Transverse colon (tissue), 4 donors: ENCODE results near the gene CDK11B. TPM values are rescaled to one million over a fixed set of nuclear protein-coding genes. Genes with fewer than 3 reads are reported as not detected.

Source experiments
- DNase-seq: peaks from one replicate; pipeline ENCODE4 v3.0.0-alpha.2; 2019
- H3K27ac ChIP-seq, 4 donors: fragments of 200-600 bp; sonication (generic); 2 replicates each; pipeline ENCODE4 v1.5.1; 2016 to 2018; ENCODE audit warnings: inconsistent platforms in 4 of 4
- H3K27me3 ChIP-seq: fragments of 200-600 bp; sonication (generic); 2 replicates; pipeline ENCODE4 v1.5.1; 2017; ENCODE audit warnings: inconsistent platforms
- H3K36me3 ChIP-seq, 4 donors: fragments of 200-600 bp; sonication (generic); 2 replicates each; pipeline ENCODE4 v1.5.1; 2017 to 2019; ENCODE audit warnings: inconsistent platforms in 4 of 4
- H3K4me1 ChIP-seq, 4 donors: fragments of 200-600 bp; sonication (generic); 2 replicates each; pipeline ENCODE4 v1.5.1; 2017 to 2020; ENCODE audit warnings: inconsistent platforms in 4 of 4
- H3K4me3 ChIP-seq, 4 donors: fragments of 200-600 bp; sonication (generic); 1 replicate in 1 of 4; 2 replicates in 3 of 4; pipeline versions ENCODE4 v1.5.1 to v1.6.1; 2017 to 2019; ENCODE audit warnings: inconsistent platforms in 4 of 4
- H3K9me3 ChIP-seq, 2 donors: fragments of 200-600 bp; sonication (generic); 2 replicates each; pipeline ENCODE4 v1.5.1; 2017 to 2019; ENCODE audit warnings: inconsistent platforms in 2 of 2
- CTCF ChIP-seq, 5 experiments: fragments of 200-600 bp in 3 of 5; fragments of 450-650 bp in 2 of 5; sonication (generic) in 3 of 5; IDR thresholded peaks; 1 replicate in 2 of 5; 2 replicates in 3 of 5; pipeline ENCODE4 v1.5.1; 2016 to 2017; ENCODE audit warnings: antibody characterized with exemption in 5 of 5, inconsistent platforms in 3 of 5, mild to moderate bottlenecking in 2 of 5, moderate library complexity in 1 of 5
- EP300 ChIP-seq: sonication (generic); formaldehyde crosslinking; IDR thresholded peaks from one replicate; pipeline ENCODE4 v1.6.1; 2017; ENCODE audit warnings: antibody characterized with exemption, low read depth
- POLR2A ChIP-seq: fragments of 450-650 bp; IDR thresholded peaks from one replicate; pipeline ENCODE4 v1.6.1; 2016; ENCODE audit warnings: antibody characterized with exemption, mild to moderate bottlenecking, moderate library complexity
- POLR2AphosphoS5 ChIP-seq, 3 donors: sonication (generic); formaldehyde crosslinking; IDR thresholded peaks; one replicate each; pipeline ENCODE4 v1.6.1; 2016; ENCODE audit warnings: antibody characterized with exemption in 3 of 3
- whole genome bisulfite sequencing, 2 donors: methylation state at CpG; one replicate each; pipeline ENCODE4 v1.1.5; 2018; ENCODE audit warnings: low coverage in 1 of 2; 5-methylcytosine and 5-hydroxymethylcytosine counted together
- in situ Hi-C, 4 donors: fragments of 200-750 bp; cut with MboI; loops; one replicate each; pipeline versions ENCODE4 v1.15.0 to v1.15.1; 2017; ENCODE audit warnings: low sequenced_read_pairs in 3 of 4, low pct_ligation_motif_present in 1 of 4, low pct_unique_long_range_greater_than_20kb in 1 of 4
- intact Hi-C: fragments of 100-400 bp; cut with DNase I; formaldehyde crosslinking; loops from one replicate; pipeline ENCODE4 v1.15.1; 2023; ENCODE audit warnings: low total_unique reads
- total RNA-seq, 4 donors: library from RNA; depleted of rRNA; stranded (reverse); fragments of >200 nt; gene quantifications; one replicate each; pipeline ENCODE4 v1.1.0, GENCODE V29; 2016

CDK11B gene
- total RNA-seq, 4 donors from 2014 or later: 28.4 to 183 (median 60.5) TPM

- H3K27ac ChIP-seq: no peak overlapping the region
- H3K27me3 ChIP-seq: no peaks in the 10 kb centered on the region
- 92 to 93% methylated on average over 3 to 6 of the region's 6 CpGs for WGBS, 2 donors
- no peak overlapping the region for H3K4me3 ChIP-seq
- intact Hi-C loops (no loop called here), in situ Hi-C loops (no loop called here)
- H3K9me3 ChIP-seq: no peaks in the 10 kb centered on the region
- H3K4me1 ChIP-seq: peaks cover 20 to 30% (median 28%) of the 10 kb centered on the region in 4 donors
- no peaks in the 10 kb centered on the region for H3K36me3 ChIP-seq
- TF ChIP-seq POLR2A (no peak), POLR2AphosphoS5 (IDR thresholded peaks at IDR 0.05) (no peak), CTCF (IDR thresholded peaks at IDR 0.05) (no peak), EP300 (no peak)
- DNase-seq: no peak
These were observed 40.9 kb downstream of the CDK11B start for GRCh38 chr1:1617925-1618324.

GRCh38 chr1:1617516-1617915, 41.3 kb downstream of the CDK11B start:
- Histone ChIP-seq H3K4me3 (no peak overlapping the region), H3K27me3 (no peaks in the 10 kb centered on the region), H3K4me1 (peaks cover 20 to 30% (median 28%) of the 10 kb centered on the region in 4 donors), H3K9me3 (no peaks in the 10 kb centered on the region), H3K27ac (no peak overlapping the region), H3K36me3 (no peaks in the 10 kb centered on the region)
- in situ Hi-C loops: no loop called here
- DNase-seq: no peak
- WGBS, 2 donors: 84 to 93% methylated on average over 8 to 9 of the region's 11 CpGs
- TF ChIP-seq EP300: no peak
- no peak for TF ChIP-seq POLR2A
- TF ChIP-seq POLR2AphosphoS5 (IDR thresholded peaks at IDR 0.05): no peak
- no peak for TF ChIP-seq CTCF (IDR thresholded peaks at IDR 0.05)
- intact Hi-C loops: no loop called here

- H3K27me3 ChIP-seq: no peaks in the 10 kb centered on the region
- H3K36me3 ChIP-seq: no peaks in the 10 kb centered on the region
- intact Hi-C loops: no loop called here
- peak overlapping the region; percentile 49 to 98 (median 94) for H3K4me3 ChIP-seq
- peaks cover 20 to 30% (median 28%) of the 10 kb centered on the region in 4 donors for H3K4me1 ChIP-seq
- H3K27ac ChIP-seq: peak overlapping the region in 1 of 4 donors; percentile 100
- TF ChIP-seq CTCF (IDR thresholded peaks at IDR 0.05) (no peak), POLR2A (peak; percentile 6), EP300 (no peak)
- H3K9me3 ChIP-seq: no peaks in the 10 kb centered on the region
- in situ Hi-C loops: no loop called here
- peak; percentile 7 for DNase-seq
- 73% methylated on average over 17 of the region's 19 CpGs; no CpG with 5 or more reads in 1 of the 2 donors for WGBS, 2 donors
These were observed 42.0 kb downstream of the CDK11B start for GRCh38 chr1:1616838-1617237.

DNA sequence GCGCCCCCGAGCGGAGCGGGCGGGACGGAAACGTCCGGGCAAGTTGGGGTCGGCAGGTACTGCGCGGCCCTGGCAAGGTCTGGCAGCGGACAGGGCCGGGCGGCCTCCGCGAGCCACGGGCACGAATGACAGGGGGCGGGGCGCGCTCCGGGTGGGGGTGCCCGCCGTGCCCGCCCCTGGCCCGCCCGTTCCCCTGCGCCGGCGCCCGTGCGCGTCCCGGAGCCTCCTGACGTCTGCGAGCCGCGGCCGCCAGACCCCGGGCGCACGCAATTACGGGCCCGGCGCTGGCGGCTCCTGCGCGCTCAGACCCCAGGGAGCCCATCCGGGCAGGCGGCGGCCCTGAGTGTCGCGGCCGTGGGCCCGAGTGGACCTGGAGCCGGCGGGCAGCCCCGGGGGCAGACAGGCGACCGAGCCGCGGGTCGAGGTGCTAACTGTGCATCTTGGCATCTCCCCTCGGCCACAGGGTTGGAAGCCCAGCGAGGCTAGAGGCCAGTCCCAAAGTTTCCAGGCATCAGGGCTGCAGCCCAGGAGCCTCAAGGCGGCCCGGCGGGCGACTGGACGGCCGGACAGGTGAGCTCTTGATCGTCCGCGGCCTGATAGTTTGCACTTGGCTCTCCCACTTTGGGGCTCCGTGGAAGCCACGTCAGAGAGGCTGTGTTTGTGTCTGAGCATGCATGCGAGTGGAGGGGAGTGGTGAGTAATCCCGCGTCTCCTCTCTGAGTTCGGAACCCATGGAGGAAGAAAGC, 42.6 kb downstream of the CDK11B start:
- H3K27me3 ChIP-seq: no peaks in the 10 kb centered on the region
- 0 to 5% methylated on average over 5 to 68 of the region's 80 CpGs for WGBS, 2 donors
- H3K4me1 ChIP-seq: peaks cover 20 to 30% (median 28%) of the 10 kb centered on the region in 4 donors
- in situ Hi-C loops: no loop called here
- peak overlapping the region; percentile 49 to 98 (median 94) for H3K4me3 ChIP-seq
- TF ChIP-seq EP300 (no peak), CTCF (IDR thresholded peaks at IDR 0.05) (no peak), POLR2A (no peak), POLR2AphosphoS5 (IDR thresholded peaks at IDR 0.05) (no peak)
- H3K9me3 ChIP-seq: no peaks in the 10 kb centered on the region
- peak overlapping the region; percentile 100 for H3K27ac ChIP-seq
- DNase-seq: peak; percentile 69
- no peaks in the 10 kb centered on the region for H3K36me3 ChIP-seq
- intact Hi-C loops: no loop called here
